Karpas-422 (cell line): ENCODE measurements around the gene GGT1. TPM values are rescaled to one million over a fixed set of nuclear protein-coding genes. Genes with fewer than 3 reads are reported as not detected.

ENCODE experiments used
- DNase-seq: peaks from one replicate; pipeline ENCODE4 v3.0.0-alpha.2; 2015
- H2AFZ ChIP-seq: fragments of 200-600 bp; sonication (generic); 2 replicates; pipeline ENCODE4 v1.6.1; 2014; ENCODE audit warnings: antibody characterized with exemption, low read length, mixed read lengths
- H3K27ac ChIP-seq: fragments of 200-600 bp; sonication (generic); 2 replicates; pipeline ENCODE4 v1.5.1; 2014; ENCODE audit warnings: mild to moderate bottlenecking, low read length, moderate library complexity
- H3K27me3 ChIP-seq: fragments of 200-600 bp; sonication (generic); 2 replicates; pipeline ENCODE4 v1.6.1; 2014; ENCODE audit warnings: low read length, mixed read lengths
- H3K36me3 ChIP-seq: fragments of 200-600 bp; sonication (generic); 2 replicates; pipeline ENCODE4 v1.6.1; 2014; ENCODE audit warnings: low read length, mixed read lengths; ENCODE audit not compliant: insufficient read depth
- H3K4me1 ChIP-seq: fragments of 200-600 bp; sonication (generic); 2 replicates; pipeline ENCODE4 v1.6.1; 2014; ENCODE audit warnings: mild to moderate bottlenecking, low read length, mixed read lengths
- H3K4me2 ChIP-seq: fragments of 200-600 bp; sonication (generic); 2 replicates; pipeline ENCODE4 v1.6.1; 2014; ENCODE audit warnings: low read length, low read depth, mild to moderate bottlenecking; ENCODE audit not compliant: poor library complexity, severe bottlenecking
- H3K4me3 ChIP-seq: fragments of 200-600 bp; sonication (generic); 2 replicates; pipeline ENCODE4 v1.5.1; 2014; ENCODE audit warnings: mild to moderate bottlenecking, antibody characterized with exemption, low read length, mixed read lengths
- H3K79me2 ChIP-seq: fragments of 200-600 bp; sonication (generic); 2 replicates; pipeline ENCODE4 v1.6.1; 2014; ENCODE audit warnings: mild to moderate bottlenecking, low read length, mixed read lengths
- H3K9ac ChIP-seq: fragments of 200-600 bp; sonication (generic); 2 replicates; pipeline ENCODE4 v1.6.0; 2014; ENCODE audit warnings: low read length
- H3K9me2 ChIP-seq: fragments of 200-600 bp; sonication (generic), shearing (Covaris generic); replicated peaks from 2 replicates; pipeline ENCODE4 v1.6.0; 2014; ENCODE audit warnings: mild to moderate bottlenecking, low read length, moderate library complexity; ENCODE audit not compliant: insufficient read depth
- H3K9me3 ChIP-seq: fragments of 300-700, 200-600 bp; sonication (generic); 2 replicates; pipeline ENCODE4 v1.6.1; 2014; ENCODE audit warnings: low read length, mixed read lengths
- H4K20me1 ChIP-seq: fragments of 200-600 bp; sonication (generic); 2 replicates; pipeline ENCODE4 v1.6.1; 2014; ENCODE audit warnings: mild to moderate bottlenecking, antibody characterized with exemption, low read length, low read depth; ENCODE audit not compliant: insufficient read depth
- total RNA-seq: library from RNA; depleted of rRNA; stranded (reverse); fragments of >200 nt; shearing (Covaris generic); gene quantifications from 2 replicates; pipeline ENCODE4 v1.2.3, GENCODE V29; 2014; ENCODE audit warnings: low replicate concordance

GGT1 gene
- total RNA-seq, 1 experiment from 2014 or later: 28.6 TPM

DNA sequence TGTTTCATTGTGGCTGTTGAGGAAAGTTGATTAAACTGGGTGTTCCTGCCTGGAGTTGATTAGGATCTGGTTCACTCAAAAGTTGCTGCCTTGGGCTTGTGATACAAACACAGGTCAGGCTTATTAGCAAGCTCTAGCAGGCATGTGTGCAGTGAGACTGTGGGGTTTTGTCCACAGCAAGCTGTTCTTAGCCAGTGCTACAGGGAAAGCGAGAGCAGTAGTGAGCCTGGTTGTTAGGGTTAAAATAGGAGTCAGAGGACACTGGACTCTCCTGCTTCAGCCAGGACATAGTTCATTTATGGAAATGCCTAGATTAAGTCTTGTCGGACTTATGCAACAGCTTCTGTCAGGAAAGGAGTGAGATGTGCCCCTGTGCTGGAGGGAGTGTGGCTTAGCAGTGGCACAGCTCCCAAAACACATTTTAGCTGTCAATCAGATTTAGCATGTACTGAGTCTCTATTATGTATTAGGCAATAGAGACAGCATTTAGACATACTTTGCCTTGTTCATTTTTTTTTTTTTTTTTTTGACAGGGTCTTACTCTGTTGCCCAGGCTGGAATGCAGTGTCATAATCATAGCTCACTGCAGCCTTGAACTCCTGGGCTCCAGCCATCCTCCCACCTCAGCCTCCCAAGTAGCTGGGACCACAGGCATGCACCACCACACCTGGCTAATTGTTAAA, 38.5 kb upstream of the GGT1 start:
- H3K36me3 ChIP-seq: peaks cover 30% of the 10 kb centered on the region; the same call in 1 of the 2 replicates
- H3K79me2 ChIP-seq: peaks cover 69% of the 10 kb centered on the region
- H3K4me1 ChIP-seq: no peaks in the 10 kb centered on the region; the same call in 1 of the 2 replicates
- no peak overlapping the region for H2AFZ ChIP-seq
- no peak overlapping the region for H3K27ac ChIP-seq
- no peak for DNase-seq
- H4K20me1 ChIP-seq: peaks cover 58% of the 10 kb centered on the region
- H3K4me2 ChIP-seq: no peak overlapping the region
- no peaks in the 10 kb centered on the region for H3K9me3 ChIP-seq
- no peak overlapping the region for H3K9ac ChIP-seq
- H3K9me2 ChIP-seq: no peaks in the 10 kb centered on the region
- H3K27me3 ChIP-seq: no peaks in the 10 kb centered on the region
- H3K4me3 ChIP-seq: no peak overlapping the region

DNA sequence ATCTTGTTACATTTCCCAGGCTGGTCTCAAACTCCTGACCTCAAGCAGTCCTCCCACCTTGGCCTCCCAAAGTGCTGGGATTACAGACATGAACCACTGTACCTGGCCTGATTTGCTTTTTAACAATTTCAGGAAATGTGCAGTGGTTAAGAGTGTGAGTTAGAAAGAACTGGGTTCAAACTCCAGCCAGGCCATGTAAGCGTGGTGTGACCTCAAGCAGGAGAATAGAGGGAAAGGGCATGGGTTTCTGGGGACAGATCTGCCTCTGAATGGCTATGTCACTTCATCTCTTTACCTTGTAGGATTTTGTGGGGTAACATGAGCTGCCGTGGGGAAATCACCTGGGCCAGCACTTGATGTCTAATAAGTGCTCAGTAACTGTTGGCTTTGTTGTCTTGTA, 37.9 kb upstream of the GGT1 start:
- H3K27me3 ChIP-seq: no peaks in the 10 kb centered on the region
- no peaks in the 10 kb centered on the region for H3K9me2 ChIP-seq
- no peak overlapping the region for H3K9ac ChIP-seq
- peaks cover 60% of the 10 kb centered on the region for H4K20me1 ChIP-seq
- H3K4me1 ChIP-seq: no peaks in the 10 kb centered on the region
- no peak for DNase-seq
- H3K27ac ChIP-seq: no peak overlapping the region
- H3K79me2 ChIP-seq: peaks cover 65% of the 10 kb centered on the region
- H3K4me2 ChIP-seq: no peak overlapping the region
- no peaks in the 10 kb centered on the region for H3K9me3 ChIP-seq
- H3K4me3 ChIP-seq: no peak overlapping the region
- no peak overlapping the region for H2AFZ ChIP-seq
- H3K36me3 ChIP-seq: peaks cover 32% of the 10 kb centered on the region; the same call in 1 of the 2 replicates

DNA sequence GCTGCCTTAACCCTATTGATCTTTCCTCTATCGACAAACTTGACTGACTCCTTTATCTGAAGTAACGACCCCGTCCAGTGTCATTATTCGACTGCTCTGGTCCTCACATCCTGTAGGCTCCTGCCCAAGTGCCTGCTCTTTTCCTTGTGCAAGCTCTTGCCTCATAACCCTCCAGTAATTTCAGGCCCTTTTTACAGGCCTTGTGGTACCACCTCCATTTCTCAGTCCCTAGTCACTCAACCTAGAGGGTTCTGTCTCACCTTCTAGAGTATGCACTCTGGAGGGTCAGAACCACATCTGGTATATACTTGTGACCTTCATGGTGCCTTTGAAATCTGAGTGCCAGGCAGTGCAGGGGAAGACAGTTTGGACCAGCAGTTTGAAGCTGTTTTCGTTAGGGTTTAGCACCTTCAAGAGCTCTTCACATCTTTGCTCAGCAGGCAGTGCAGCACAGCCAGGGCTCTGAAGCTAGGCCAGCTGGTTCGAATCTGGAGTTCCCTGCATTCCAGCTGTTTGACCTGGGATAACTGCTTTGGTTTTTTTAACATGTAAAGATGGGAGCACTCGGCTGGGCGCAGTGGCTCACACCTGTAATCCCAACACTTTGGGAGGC, 36.0 kb upstream of the GGT1 start:
- no peak for DNase-seq
- Histone ChIP-seq H3K4me1 (no peaks in the 10 kb centered on the region), H3K27ac (no peak overlapping the region), H3K9me2 (no peaks in the 10 kb centered on the region), H3K79me2 (peaks cover 55% of the 10 kb centered on the region), H2AFZ (no peak overlapping the region), H3K27me3 (no peaks in the 10 kb centered on the region), H3K36me3 (peaks cover 28% of the 10 kb centered on the region; the same call in 1 of the 2 replicates), H4K20me1 (peaks cover 55% of the 10 kb centered on the region), H3K9me3 (no peaks in the 10 kb centered on the region), H3K4me2 (no peak overlapping the region), H3K4me3 (no peak overlapping the region), H3K9ac (no peak overlapping the region)

DNA sequence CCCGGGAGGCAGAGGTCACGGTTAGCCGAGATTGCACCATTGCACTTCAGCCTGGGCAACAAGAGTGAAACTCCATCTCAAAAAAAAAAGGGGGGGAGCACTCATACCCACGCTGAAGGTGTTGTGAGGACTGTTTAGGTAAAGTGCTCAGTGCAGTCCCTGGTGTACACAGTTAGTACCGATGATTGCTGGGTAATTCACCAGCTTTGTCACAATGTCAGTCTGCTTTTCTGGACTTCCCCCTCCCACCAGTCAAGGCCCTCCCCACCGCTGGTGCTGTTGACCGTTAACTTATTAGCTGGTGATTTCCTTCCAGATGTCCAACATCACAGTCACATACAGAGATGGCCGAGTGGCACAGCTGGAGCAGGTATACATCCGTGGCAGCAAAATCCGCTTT, 35.3 kb upstream of the GGT1 start:
- H2AFZ ChIP-seq: no peak overlapping the region
- no peaks in the 10 kb centered on the region for H3K9me3 ChIP-seq
- peaks cover 30% of the 10 kb centered on the region for H3K36me3 ChIP-seq
- no peak overlapping the region for H3K9ac ChIP-seq
- H4K20me1 ChIP-seq: peaks cover 54% of the 10 kb centered on the region
- H3K79me2 ChIP-seq: peaks cover 50% of the 10 kb centered on the region
- H3K4me2 ChIP-seq: no peak overlapping the region
- H3K9me2 ChIP-seq: no peaks in the 10 kb centered on the region
- no peak overlapping the region for H3K4me3 ChIP-seq
- no peaks in the 10 kb centered on the region for H3K4me1 ChIP-seq
- no peak overlapping the region for H3K27ac ChIP-seq
- DNase-seq: no peak
- no peaks in the 10 kb centered on the region for H3K27me3 ChIP-seq

DNA sequence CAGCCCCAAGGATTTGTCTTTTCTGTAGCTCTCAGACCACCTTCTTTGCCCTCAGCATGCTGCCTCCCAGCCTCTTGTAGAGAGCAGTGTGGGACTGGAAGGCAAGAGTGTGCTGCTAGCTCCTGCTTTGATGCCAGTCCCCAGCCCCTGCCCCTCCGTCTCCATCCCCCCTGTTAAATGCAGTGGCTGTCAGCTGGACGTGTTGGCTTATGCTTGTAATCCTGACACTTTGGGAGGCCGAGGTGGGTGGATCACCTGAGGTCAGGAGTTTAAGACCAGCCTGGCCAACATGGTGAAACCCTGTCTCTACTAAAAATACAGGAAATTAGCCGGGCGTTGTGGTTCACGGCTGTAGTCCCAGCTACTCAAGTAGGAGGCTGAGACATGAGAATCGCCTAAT, 31.7 kb upstream of the GGT1 start:
- Histone ChIP-seq H3K79me2 (peaks cover 15% of the 10 kb centered on the region), H3K9me3 (no peaks in the 10 kb centered on the region), H4K20me1 (peaks cover 24% of the 10 kb centered on the region), H3K9me2 (no peaks in the 10 kb centered on the region), H3K4me2 (no peak overlapping the region), H3K9ac (no peak overlapping the region), H3K27me3 (no peaks in the 10 kb centered on the region), H2AFZ (no peak overlapping the region), H3K4me1 (no peaks in the 10 kb centered on the region), H3K27ac (no peak overlapping the region), H3K4me3 (no peak overlapping the region), H3K36me3 (peaks cover 38% of the 10 kb centered on the region)
- no peak for DNase-seq

DNA sequence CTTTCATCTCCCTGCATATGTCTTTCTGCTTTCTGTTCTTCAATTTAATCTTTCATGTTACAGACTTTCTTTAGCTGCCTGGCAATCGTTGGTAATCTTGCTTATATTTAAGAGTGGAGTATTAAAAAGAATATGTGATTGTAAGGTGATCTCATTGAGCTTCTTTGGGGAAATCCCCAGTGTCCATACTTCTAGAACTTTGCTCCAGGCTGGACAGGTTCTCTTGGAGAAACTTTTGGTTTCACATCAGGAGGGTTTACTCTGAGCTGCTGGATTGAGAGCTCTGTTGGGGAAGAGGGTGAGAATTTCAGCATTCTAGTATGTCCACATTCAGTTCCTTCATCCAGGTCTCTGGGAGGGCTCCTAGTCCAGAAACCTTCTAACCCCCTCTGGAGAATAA, 26.2 kb upstream of the GGT1 start:
- Histone ChIP-seq H3K36me3 (peaks cover 22% of the 10 kb centered on the region), H3K27me3 (no peaks in the 10 kb centered on the region), H3K9ac (no peak overlapping the region), H3K4me3 (no peak overlapping the region), H3K9me2 (no peaks in the 10 kb centered on the region), H3K9me3 (no peaks in the 10 kb centered on the region), H3K4me2 (no peak overlapping the region), H4K20me1 (peaks cover 5% of the 10 kb centered on the region; the same call in 1 of the 2 replicates), H2AFZ (no peak overlapping the region), H3K4me1 (no peaks in the 10 kb centered on the region), H3K79me2 (no peaks in the 10 kb centered on the region), H3K27ac (no peak overlapping the region)
- DNase-seq: no peak

DNA sequence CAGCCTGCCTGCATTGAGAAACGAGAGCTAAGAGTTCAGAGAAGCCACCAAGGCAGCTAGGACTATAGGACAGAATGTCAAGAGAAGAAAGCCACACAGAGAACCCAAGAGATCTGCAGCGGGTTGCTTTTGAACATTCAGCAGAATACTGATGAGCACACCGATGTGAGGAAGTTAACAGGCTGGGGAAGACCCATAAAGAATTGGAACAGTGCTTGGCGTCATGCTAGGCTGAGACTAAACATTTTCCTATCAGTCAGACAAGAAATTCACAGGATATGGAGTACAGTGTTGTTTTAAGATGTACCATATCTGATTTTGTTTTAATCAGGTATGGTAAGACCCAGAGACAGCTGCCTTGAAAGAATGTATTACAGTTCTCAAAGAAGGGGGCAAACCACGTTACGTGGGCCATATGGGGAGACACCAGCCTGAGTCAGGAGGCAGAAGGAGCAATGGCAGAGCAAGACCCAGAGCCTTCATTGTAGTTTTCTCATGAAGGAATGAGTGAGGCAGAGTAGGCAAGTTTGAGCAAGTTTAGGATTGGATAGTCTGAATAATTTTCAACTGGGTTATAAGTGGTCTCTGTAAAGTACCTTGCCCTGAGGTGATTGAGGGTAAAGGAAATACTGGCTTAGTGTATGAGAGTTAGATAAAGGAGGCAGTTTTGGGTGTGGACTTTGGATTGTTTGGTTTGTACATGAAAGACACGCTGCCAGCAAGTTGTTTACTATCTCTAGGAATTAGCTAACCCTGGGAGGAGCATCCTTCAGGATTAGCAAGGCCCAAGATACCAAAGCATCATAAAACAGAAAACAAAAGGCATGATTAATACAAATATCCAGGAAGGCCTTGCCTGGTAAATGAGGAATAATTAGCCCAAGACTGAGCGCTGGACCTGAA, 24.4 kb upstream of the GGT1 start:
- no peaks in the 10 kb centered on the region for H3K27me3 ChIP-seq
- H2AFZ ChIP-seq: no peak overlapping the region
- no peaks in the 10 kb centered on the region for H3K9me2 ChIP-seq
- H3K4me1 ChIP-seq: no peaks in the 10 kb centered on the region
- no peaks in the 10 kb centered on the region for H3K9me3 ChIP-seq
- peaks cover 6% of the 10 kb centered on the region; the same call in 1 of the 2 replicates for H3K36me3 ChIP-seq
- H3K79me2 ChIP-seq: no peaks in the 10 kb centered on the region
- no peak overlapping the region for H3K4me2 ChIP-seq
- no peak overlapping the region for H3K9ac ChIP-seq
- no peak for DNase-seq
- no peak overlapping the region for H3K27ac ChIP-seq
- no peak overlapping the region for H3K4me3 ChIP-seq
- H4K20me1 ChIP-seq: no peaks in the 10 kb centered on the region

DNA sequence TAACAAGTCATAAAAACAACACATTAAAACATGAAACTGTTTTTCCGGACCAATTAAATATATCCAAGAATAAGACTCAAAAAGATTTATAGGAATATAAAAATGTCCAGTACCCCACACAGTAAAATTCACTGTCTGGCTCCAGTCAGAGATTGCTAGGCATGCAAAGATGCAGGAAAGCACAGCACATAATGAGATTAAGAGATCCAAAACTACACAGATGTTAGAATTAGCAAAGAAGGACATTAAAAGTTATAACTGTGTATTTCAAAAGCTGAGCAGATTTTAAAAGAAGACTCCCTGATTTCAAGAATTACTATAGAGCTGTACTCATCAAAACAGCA, 23.8 kb upstream of the GGT1 start:
- no peak overlapping the region for H2AFZ ChIP-seq
- H3K79me2 ChIP-seq: no peaks in the 10 kb centered on the region
- H3K4me2 ChIP-seq: no peak overlapping the region
- no peak for DNase-seq
- no peak overlapping the region for H3K9ac ChIP-seq
- no peaks in the 10 kb centered on the region for H3K9me3 ChIP-seq
- H3K4me1 ChIP-seq: no peaks in the 10 kb centered on the region
- no peak overlapping the region for H3K4me3 ChIP-seq
- H3K27ac ChIP-seq: no peak overlapping the region
- H3K36me3 ChIP-seq: no peaks in the 10 kb centered on the region; the same call in 1 of the 2 replicates
- no peaks in the 10 kb centered on the region for H3K9me2 ChIP-seq
- H4K20me1 ChIP-seq: no peaks in the 10 kb centered on the region
- no peaks in the 10 kb centered on the region for H3K27me3 ChIP-seq
